GM12892 (cell line): ENCODE results near the gene ATP8A2.

Experiments used
- POLR2A ChIP-seq: IDR thresholded peaks from 2 replicates; pipeline ENCODE4 v1.6.1; 2011; ENCODE audit warnings: low read depth, low read length, control low read depth
- POLR2AphosphoS5 ChIP-seq: IDR thresholded peaks from 2 replicates; pipeline ENCODE4 v1.6.1; 2011; ENCODE audit warnings: low read depth, low read length, control low read depth
- TAF1 ChIP-seq: IDR thresholded peaks from 2 replicates; pipeline ENCODE4 v1.6.1; 2011; ENCODE audit warnings: low read depth, mild to moderate bottlenecking, control low read depth, low read length, borderline replicate concordance

GRCh38 chr13:25796474-25796873 lies 424.7 kb downstream of the ATP8A2 start:
- TF ChIP-seq POLR2A (no peak), POLR2AphosphoS5 (no peak), TAF1 (no peak)
